Esophagus squamous epithelium (tissue), 5 donors: ENCODE results near the gene SH3BP5L. TPM values are rescaled to one million over a fixed set of nuclear protein-coding genes. Genes with fewer than 3 reads are reported as not detected.

Experiments
- DNase-seq: peaks from one replicate; lab custom pipeline; 2025; lab: John Stamatoyannopoulos, UW
- H3K27ac ChIP-seq, 4 donors: fragments of 200-600 bp; sonication (generic); one replicate each; pipeline ENCODE4 v1.5.1; 2016 to 2019; ENCODE audit warnings: mild to moderate bottlenecking in 1 of 4
- H3K27me3 ChIP-seq, 4 donors: fragments of 200-600 bp; sonication (generic); 1 replicate in 3 of 4; 2 replicates in 1 of 4; pipeline versions ENCODE4 v1.5.1 to v1.6.0; 2017 to 2021; ENCODE audit warnings: antibody characterized with exemption in 1 of 4
- H3K36me3 ChIP-seq, 3 donors: fragments of 200-600 bp; sonication (generic); one replicate each; pipeline ENCODE4 v1.5.1; 2016 to 2019
- H3K4me1 ChIP-seq, 3 donors: fragments of 200-600 bp; sonication (generic); one replicate each; pipeline ENCODE4 v1.5.1; 2017 to 2019
- H3K4me3 ChIP-seq, 4 donors: fragments of 200-600 bp; sonication (generic); 1 replicate in 3 of 4; 2 replicates in 1 of 4; pipeline ENCODE4 v1.5.1; 2016 to 2019; ENCODE audit warnings: mild to moderate bottlenecking in 2 of 4, moderate library complexity in 1 of 4
- H3K9me3 ChIP-seq, 3 donors: fragments of 200-600 bp; sonication (generic); one replicate each; pipeline ENCODE4 v1.5.1; 2016 to 2019
- POLR2A ChIP-seq, 4 donors: fragments of 450-650 bp; IDR thresholded peaks; one replicate each; pipeline ENCODE4 v1.6.1; 2017; ENCODE audit warnings: antibody characterized with exemption in 4 of 4, mild to moderate bottlenecking in 4 of 4, moderate library complexity in 3 of 4
- WGBS, 2 donors: methylation state at CpG; one replicate each; pipeline ENCODE4 v1.1.5; 2018; 5-methylcytosine and 5-hydroxymethylcytosine counted together
- intact Hi-C: fragments of 100-400 bp; cut with DNase I; formaldehyde crosslinking; loops from one replicate; pipeline ENCODE4 v1.15.0; 2022
- total RNA-seq, 4 donors: library from RNA; depleted of rRNA; stranded (reverse); fragments of >200 nt; gene quantifications; one replicate each; pipeline ENCODE4 v1.1.0, GENCODE V29; 2016
- TF ChIP-seq, protein P1 (sequence below), 6 experiments: fragments of 450-650 bp in 4 of 6; fragments of 200-600 bp in 2 of 6; sonication (generic) in 2 of 6; IDR thresholded peaks; one replicate each; pipeline ENCODE4 v1.5.1; 2016 to 2019; ENCODE audit warnings: antibody characterized with exemption in 6 of 6, mild to moderate bottlenecking in 4 of 6, moderate library complexity in 4 of 6
- donor health status: DM: yes; HTN: yes; CAD: no.

The SH3BP5L gene
- total RNA-seq, 4 donors from 2014 or later = 19.2 to 23.1 (median 21.9) TPM

DNA sequence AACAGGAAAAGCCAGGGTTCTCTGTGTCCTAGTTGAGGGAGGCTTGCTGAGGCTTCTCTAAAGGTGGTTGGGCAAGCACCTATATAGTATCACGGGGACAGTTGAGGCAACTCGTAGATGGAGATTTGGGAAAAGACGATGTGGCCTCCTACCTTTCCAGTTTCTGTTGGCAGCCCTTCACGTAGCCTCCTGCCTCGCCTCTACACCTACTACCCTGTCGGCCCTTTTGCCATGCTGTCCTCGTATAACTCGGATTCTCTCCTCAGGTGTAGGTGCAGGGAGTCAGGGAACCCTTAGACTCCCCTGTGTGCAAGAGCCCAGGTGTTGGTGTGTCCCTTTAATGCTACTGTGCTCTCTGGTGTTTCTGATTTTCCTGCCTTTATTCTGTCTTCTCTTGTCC is 22.9 kb upstream of the SH3BP5L start:
- Histone ChIP-seq H3K36me3 (peaks cover 21 to 92% (median 57%) of the 10 kb centered on the region in 3 donors), H3K4me1 (peaks cover 0 to 24% (median 1%) of the 10 kb centered on the region in 3 donors), H3K9me3 (no peaks in the 10 kb centered on the region), H3K27ac (no peak overlapping the region), H3K27me3 (no peaks in the 10 kb centered on the region), H3K4me3 (no peak overlapping the region)
- WGBS, 2 donors = 81 to 93% methylated on average over 8 of the region's 8 CpGs
- DNase-seq = no peak
- TF ChIP-seq, protein P1, sequence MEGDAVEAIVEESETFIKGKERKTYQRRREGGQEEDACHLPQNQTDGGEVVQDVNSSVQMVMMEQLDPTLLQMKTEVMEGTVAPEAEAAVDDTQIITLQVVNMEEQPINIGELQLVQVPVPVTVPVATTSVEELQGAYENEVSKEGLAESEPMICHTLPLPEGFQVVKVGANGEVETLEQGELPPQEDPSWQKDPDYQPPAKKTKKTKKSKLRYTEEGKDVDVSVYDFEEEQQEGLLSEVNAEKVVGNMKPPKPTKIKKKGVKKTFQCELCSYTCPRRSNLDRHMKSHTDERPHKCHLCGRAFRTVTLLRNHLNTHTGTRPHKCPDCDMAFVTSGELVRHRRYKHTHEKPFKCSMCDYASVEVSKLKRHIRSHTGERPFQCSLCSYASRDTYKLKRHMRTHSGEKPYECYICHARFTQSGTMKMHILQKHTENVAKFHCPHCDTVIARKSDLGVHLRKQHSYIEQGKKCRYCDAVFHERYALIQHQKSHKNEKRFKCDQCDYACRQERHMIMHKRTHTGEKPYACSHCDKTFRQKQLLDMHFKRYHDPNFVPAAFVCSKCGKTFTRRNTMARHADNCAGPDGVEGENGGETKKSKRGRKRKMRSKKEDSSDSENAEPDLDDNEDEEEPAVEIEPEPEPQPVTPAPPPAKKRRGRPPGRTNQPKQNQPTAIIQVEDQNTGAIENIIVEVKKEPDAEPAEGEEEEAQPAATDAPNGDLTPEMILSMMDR (IDR thresholded peaks at IDR 0.05) = no peak
- TF ChIP-seq POLR2A (IDR thresholded peaks at IDR 0.05) = no peak
- intact Hi-C loops = no loop called here

DNA sequence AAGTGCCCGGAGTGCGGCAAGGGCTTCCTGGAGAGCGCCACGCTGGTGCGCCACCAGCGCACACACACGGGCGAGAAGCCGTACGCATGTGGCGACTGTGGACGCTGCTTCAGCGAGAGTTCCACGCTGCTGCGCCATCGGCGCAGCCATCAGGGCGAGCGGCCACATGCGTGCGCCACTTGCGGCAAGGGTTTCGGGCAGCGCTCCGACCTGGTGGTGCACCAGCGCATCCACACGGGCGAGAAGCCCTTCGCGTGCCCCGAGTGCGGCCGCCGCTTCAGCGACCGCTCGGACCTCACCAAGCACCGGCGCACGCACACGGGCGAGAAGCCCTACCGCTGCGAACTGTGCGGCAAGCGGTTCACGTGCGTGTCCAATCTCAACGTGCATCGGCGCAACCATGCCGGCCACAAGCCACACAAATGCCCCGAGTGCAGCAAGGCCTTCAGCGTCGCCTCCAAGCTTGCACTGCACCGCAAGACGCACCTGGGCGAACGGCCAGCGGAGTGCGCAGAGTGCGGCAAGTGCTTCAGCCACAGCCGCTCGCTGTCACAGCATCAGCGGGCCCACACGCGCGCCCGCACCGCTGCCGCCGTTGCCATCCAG is 22.3 kb upstream of the SH3BP5L start:
- no peaks in the 10 kb centered on the region for H3K9me3 ChIP-seq
- TF ChIP-seq POLR2A (IDR thresholded peaks at IDR 0.05) = no peak
- peaks cover 21 to 87% (median 57%) of the 10 kb centered on the region in 3 donors for H3K36me3 ChIP-seq
- peaks cover 0 to 24% (median 5%) of the 10 kb centered on the region in 3 donors for H3K4me1 ChIP-seq
- WGBS, 2 donors = 96 to 97% methylated on average over 20 to 31 of the region's 72 CpGs
- DNase-seq = no peak
- H3K4me3 ChIP-seq = no peak overlapping the region
- intact Hi-C loops = no loop called here
- H3K27me3 ChIP-seq = no peaks in the 10 kb centered on the region
- H3K27ac ChIP-seq = no peak overlapping the region

DNA sequence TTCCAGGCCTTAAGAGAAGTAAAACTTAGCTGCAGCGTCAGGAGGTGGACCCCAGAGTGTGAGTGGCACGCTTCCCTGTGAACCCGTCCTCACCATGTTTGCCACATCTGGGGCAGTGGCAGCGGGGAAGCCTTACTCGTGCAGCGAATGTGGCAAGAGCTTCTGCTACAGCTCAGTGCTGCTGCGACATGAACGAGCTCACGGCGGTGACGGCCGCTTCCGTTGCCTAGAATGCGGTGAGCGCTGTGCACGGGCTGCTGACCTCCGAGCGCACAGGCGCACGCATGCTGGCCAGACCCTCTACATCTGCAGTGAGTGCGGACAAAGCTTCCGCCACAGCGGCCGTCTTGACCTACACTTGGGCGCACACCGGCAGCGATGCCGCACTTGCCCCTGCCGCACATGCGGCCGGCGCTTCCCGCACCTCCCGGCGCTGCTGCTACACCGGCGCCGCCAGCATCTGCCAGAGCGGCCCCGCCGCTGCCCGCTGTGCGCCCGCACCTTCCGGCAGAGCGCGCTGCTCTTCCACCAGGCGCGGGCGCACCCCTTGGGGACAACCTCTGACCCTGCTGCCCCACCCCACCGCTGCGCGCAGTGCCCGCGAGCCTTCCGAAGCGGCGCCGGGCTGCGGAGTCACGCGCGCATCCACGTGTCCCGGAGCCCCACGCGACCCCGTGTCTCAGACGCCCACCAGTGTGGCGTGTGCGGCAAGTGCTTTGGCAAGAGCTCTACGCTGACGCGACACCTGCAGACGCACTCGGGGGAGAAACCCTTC is 21.7 kb upstream of the SH3BP5L start:
- Histone ChIP-seq H3K27ac (no peak overlapping the region), H3K4me3 (no peak overlapping the region), H3K27me3 (no peaks in the 10 kb centered on the region), H3K4me1 (peaks cover 5 to 26% (median 11%) of the 10 kb centered on the region in 3 donors), H3K36me3 (peaks cover 21 to 81% (median 57%) of the 10 kb centered on the region in 3 donors), H3K9me3 (no peaks in the 10 kb centered on the region)
- intact Hi-C loops = no loop called here
- no peak for DNase-seq
- no peak for TF ChIP-seq POLR2A (IDR thresholded peaks at IDR 0.05)
- TF ChIP-seq, protein P1 (IDR thresholded peaks at IDR 0.05) = no peak
- 93 to 94% methylated on average over 3 to 27 of the region's 76 CpGs for WGBS, 2 donors

- WGBS, 2 donors = 56 to 78% methylated on average over 8 of the region's 8 CpGs
- no peaks in the 10 kb centered on the region for H3K27me3 ChIP-seq
- H3K9me3 ChIP-seq = no peaks in the 10 kb centered on the region
- no peak for DNase-seq
- intact Hi-C loops = no loop called here
- H3K27ac ChIP-seq = peak overlapping the region in 3 of 4 donors; percentile 17 to 85 (median 84)
- H3K4me1 ChIP-seq = peaks cover 11 to 54% (median 34%) of the 10 kb centered on the region in 3 donors
- no peak overlapping the region for H3K4me3 ChIP-seq
- no peak for TF ChIP-seq POLR2A (IDR thresholded peaks at IDR 0.05)
- TF ChIP-seq, protein P1 (IDR thresholded peaks at IDR 0.05) = no peak
- H3K36me3 ChIP-seq = peaks cover 21 to 52% (median 43%) of the 10 kb centered on the region in 3 donors
These were observed 18.8 kb upstream of the SH3BP5L start for GRCh38 chr1:248844526-248844925.

GRCh38 chr1:248843687-248844086 is 18.0 kb upstream of the SH3BP5L start:
- 75 to 78% methylated on average over 3 of the region's 3 CpGs for WGBS, 2 donors
- intact Hi-C loops = no loop called here
- Histone ChIP-seq H3K27ac (peak overlapping the region in 3 of 4 donors; percentile 81 to 85 (median 84)), H3K4me1 (peaks cover 16 to 61% (median 37%) of the 10 kb centered on the region in 3 donors), H3K4me3 (no peak overlapping the region), H3K9me3 (no peaks in the 10 kb centered on the region), H3K27me3 (no peaks in the 10 kb centered on the region), H3K36me3 (peaks cover 21 to 44% (median 34%) of the 10 kb centered on the region in 3 donors)
- TF ChIP-seq POLR2A (IDR thresholded peaks at IDR 0.05) = no peak
- TF ChIP-seq, protein P1 (IDR thresholded peaks at IDR 0.05) = no peak
- no peak for DNase-seq
